M059J (cell line): Measurements from ENCODE around the gene GRK5. TPM values are rescaled to one million over a fixed set of nuclear protein-coding genes. Genes with fewer than 3 reads are reported as not detected.

Source experiments
- DNase-seq: peaks from one replicate; pipeline ENCODE4 v3.0.0-alpha.2; 2012; ENCODE audit warnings: low read depth
- total RNA-seq: library from RNA; depleted of rRNA; stranded (reverse); fragments of >200 nt; shearing (Covaris generic); gene quantifications from 2 replicates; pipeline ENCODE4 v1.2.3, GENCODE V29; 2014

The GRK5 gene
- total RNA-seq, 1 experiment from 2014 or later, result 4.4 TPM

DNA sequence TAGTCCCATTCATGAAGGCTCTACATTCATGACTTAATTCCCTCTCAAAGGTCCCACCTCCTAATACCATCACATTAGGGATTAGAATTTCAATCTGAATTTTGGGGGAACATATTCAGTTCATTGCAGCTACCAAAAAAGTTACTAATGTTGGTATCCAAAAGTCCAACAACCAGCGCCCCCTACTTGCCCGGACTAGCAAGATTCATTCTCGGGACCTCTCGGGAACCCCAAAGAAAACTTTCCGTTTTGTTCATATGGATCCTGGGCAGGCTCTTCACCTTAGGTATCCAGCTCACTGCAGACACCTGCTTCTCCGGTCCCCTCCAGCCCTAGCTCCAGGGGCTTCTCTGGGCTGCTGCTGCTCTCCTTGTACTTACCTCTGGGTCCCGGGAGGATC, 8.9 kb upstream of the GRK5 start:
- no peak for DNase-seq

DNA sequence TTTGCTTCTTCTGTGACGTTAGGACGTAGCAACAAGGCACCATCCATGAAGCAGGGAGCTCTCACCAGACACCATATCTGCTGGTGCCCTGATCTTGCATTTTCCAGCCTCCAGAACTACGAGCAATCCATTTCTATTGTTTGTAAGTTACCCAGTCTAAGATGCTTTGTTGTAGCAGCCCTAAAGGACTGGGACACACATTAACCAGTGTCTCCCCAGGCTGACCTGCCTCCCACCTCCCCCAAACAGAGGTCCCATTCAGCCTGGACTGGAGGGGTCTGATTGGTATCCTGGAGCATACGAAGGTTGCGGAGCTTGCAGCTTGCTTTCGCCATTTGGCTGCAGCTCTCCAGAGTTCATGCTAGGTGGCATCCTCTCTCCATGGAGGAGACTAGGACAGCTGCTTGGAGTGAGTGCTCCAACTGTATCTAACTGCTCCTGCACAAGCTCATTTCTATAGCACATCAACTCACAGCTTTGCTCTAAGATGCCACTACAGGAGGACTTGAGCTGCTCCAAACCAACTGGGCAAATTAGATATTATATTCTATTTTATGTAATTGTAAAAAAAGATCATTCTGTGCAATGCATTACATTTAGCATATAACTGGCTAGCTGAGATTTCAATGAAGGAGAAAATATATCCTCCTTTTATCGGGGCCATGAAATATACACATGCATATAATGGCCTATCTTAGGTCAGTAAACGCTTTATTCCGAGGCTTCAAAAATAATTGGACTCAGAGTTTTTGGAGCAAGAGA, 8.0 kb upstream of the GRK5 start:
- peak; percentile 69 for DNase-seq

DNA sequence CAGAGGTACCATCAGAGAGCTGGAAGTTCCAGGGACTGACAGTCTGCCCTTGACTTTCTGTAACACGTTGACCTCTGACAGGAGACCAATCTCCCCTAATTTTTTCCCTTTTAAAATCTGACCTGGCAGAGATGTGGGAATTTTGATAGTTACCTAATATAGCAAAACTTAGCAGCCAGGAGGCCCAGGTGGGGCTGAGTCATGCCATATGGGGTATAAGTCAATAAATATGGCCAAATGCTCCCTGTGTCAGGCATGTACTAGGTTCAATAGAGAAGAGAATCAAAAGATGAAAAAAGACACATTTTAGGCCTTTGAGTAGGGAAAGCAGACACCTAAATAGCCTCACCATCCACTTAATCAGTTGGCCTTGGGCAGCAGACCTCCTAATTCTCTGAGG, 6.1 kb upstream of the GRK5 start:
- DNase-seq, result no peak

DNA sequence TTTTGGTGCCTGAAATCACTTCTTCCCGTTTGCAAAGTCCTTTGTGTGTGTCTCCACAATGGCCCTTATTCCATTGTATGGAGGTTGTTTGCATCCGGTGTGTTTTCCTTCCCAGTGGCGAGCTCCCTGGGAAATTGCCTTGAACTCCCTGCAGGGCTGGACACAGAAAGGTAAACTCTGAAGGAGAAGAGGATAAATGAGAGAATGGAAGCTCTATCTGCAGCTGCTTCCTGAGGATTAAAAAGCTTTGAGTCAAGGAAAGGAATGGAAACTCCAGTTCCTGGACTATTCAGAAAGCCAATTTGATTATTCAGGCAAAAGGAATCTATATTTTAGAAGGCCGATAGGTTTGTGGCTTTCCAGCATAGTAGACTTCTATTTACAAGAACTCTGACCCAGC, 4.4 kb upstream of the GRK5 start:
- DNase-seq, result peak; percentile 69

DNA sequence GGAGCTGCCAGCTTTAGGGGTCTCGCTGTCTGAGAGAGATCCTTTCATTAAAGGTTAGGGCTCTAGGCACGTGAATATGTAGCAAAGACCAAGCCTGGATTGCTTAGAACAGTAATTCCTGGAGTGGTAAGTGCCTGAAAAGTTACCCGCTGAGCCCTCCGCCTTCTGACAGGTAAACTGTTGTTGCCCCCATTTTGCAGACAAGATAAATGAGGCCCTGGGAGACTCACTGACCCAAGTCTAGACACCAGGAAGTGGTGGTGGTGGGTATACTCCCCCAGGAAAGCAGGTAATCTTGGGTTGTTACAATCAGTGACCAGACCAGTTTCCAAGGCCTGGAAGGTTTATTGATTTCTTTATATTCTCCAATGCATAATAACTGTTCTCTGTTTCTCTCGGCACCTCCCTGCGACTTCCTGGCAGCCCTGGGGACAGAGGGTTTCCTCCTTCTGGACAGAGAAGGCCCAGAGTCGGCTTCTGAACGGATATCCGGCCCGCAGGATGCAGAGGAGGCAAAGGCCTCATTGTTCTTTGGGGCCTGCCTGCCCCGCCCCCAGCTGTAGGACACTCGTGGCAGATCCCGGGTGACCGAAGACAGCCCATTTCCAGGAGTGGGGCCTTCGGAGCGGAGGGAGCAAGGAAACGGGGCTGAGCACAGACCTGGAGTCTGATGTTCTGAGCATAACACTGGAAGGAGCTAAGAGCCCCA, 1.3 kb upstream of the GRK5 start:
- DNase-seq, result no peak

DNA sequence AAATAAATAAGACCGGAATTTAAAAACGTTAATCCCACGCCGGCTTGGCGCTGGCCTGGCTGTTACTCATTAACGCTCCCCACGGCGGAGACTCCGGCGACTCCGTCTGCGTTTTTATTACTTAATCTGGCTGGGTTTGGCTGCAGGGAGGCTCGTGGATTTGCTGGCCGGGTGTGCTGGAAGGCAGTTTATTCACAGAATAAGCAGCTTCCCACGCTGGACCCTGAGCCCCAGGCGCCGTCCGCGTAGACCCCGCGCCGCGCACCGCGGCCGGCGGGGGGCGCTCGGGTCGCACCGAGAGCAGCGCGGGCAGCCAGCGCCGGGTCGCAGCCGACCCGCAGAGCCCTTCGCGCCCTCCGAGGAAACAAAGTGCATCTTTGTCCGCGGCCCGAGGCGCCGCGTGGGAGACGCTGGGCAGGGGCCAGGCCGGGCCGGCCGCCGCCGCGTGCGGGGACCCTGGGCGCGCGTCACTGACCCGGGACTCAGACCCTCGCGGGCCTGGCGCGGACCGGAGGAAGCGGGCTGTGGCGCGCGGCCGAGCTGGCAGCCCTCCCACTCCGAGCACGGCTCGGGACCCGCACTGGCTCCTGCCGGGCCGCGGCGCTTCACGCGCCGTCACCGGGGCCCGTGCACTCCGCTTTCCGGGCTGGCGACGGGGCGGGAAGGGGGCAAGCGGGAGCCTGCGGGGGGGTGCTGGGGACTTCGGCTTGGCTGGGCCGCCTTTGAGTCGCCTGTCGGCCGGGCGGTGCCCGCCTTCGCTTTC, 587 bp upstream of the GRK5 start:
- peak; percentile 57 for DNase-seq

DNA sequence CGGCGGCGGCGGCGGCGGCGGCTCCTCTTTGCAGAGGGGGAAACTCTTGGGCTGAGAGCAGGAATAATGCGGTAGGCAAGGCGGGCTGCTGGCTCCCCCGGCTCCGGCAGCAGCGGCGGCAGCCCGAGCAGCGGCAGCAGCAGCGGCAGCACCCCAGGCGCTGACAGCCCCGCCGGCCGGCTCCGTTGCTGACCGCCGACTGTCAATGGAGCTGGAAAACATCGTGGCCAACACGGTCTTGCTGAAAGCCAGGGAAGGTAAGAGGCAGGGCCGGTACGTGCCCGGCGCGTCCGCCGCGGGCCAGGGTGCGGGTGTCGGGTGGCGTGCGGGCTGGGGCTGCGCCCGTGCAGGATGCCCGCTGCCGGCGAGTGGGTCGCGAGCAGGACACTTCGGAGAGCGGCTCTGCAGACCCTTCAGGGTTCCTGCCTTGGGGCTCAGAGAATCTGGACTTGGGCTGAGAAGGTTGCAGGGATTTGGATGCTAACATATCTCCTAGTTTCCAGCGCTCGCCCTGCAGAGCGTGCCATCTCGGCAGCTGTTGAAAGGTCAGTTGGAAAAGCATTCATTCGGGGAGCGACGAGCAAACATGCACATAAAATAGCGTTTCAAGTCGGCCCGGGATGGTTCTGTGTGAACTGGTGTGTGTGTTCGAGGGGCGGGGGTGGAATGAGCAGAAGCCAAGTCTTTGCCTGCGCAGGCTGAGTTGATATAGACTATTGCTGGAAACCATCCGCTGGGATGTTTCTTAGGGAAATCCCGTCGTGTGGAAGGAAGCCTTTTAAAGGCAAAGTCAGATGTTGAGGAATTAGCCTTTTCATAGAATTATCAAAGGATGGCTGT, 562 bp downstream of the GRK5 start:
- DNase-seq, result peak; percentile 62

DNA sequence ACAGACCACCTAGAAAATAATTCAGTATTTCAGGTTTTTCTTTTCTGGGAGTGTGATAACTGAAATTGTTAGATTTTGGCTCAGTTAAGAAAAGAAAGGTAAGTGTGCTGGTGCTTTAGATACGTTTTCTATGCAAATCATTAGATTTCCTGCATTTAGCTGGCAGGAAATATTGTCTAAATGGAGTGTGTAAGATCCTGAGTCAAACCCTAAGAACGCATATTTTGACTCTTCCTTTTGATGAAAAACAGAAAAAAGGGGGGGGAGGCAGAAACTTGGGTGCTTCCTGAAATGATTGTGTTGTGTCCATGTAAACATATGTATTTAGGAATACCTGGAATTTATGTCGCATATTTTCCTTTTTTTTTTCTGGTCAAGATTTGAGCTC, 1.2 kb downstream of the GRK5 start:
- peak; percentile 45 for DNase-seq

DNA sequence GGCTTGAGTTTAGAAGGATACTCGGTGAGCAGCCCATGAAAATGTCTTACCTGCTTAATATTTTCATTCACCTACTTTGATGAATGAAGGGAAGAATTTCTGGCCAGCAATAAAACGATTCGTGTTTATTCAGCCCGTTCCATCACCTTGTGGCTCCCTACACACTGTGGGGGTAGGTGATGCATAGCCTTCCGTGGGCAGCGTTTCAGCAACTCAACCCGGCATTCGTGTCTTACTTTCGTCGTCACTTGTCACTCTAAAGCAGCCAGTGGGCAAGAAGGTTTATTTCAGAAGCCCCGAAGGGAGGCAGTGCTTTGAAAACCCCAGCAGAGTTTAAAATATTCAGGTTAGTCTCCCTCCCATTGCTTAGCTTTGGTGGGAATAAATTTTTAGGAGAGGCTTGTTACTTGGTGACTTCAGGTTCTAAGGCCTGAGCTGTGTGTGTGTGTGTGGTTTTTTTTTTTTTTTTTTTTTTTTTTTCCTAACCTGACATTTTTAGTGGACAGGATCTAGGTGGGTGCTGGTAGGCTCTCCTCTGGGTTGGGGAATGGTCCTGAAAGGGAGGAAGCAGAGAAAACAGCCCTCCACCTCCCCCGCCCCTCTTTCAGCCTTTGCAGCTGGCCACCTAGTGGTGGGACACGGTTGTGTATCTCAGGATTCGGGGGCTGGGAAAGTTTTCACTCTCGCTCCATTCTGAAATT, 1.8 kb downstream of the GRK5 start:
- peak; percentile 55 for DNase-seq

DNA sequence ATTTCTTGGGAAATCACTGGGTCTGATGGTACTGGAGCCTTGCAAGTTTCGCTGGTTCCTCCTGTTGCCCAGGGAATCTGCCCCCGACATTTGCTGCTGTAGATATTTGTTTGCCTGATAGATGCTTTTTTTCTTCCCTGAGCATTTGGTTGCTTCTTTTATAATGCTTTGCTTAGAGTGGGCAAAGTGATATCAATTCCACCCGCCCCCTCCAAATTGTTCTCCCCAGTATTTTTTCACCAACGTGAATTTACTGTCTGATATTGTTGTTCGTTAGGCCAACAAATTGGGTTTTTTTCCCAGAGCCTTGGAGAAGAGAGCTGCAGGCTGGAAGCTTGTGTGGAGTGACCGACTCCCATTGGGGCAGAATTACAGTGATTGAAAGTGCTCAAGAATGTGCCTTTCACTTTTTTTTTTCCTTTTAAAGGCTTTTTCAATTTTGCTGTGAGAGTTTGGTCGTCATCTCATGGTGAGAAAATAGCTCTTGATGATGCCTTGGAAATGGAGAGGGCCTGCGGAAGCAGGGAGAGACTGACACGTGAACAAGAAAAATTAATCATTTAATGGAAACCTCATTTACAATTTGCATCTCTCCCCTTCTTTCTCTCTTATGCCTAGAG, 2.5 kb downstream of the GRK5 start:
- DNase-seq, result no peak

DNA sequence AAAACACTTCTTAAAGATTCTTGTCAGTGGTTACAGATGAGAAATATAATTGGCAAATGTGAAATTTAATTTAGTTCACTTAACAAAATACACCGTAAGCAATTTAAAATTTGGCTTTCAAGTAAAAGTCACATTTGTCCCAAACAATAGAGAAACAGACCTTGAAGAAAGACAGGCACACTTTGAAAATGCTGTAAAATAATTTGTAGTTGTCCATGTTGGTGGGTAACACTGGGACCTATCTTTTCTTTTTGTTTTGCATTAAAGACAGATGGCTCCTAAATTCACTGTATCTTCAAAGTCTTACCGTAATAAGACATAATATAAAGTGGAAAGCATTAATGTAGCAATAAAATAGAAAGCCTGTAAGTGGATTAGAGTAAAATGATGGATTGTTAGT, 3.3 kb downstream of the GRK5 start:
- no peak for DNase-seq

DNA sequence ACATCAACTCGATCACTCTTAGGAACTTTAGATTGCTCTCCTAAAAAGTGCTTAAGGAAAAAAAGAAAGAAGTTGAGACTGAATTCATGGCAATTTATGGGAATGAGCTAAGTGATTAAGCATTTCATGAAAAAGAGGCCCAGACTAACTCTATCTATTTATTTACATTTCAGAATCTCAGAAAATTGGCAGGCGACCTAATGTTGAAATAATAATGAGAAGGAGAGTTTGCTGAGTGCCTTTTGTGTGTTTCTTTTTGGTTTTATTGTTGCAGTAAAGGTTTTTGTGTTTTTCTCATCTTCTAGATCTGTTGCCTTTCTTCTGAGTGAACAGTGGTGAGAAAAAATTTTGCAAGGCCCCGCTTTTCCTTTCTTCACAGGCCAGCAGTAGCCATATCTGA, 3.8 kb downstream of the GRK5 start:
- peak; percentile 83 for DNase-seq

DNA sequence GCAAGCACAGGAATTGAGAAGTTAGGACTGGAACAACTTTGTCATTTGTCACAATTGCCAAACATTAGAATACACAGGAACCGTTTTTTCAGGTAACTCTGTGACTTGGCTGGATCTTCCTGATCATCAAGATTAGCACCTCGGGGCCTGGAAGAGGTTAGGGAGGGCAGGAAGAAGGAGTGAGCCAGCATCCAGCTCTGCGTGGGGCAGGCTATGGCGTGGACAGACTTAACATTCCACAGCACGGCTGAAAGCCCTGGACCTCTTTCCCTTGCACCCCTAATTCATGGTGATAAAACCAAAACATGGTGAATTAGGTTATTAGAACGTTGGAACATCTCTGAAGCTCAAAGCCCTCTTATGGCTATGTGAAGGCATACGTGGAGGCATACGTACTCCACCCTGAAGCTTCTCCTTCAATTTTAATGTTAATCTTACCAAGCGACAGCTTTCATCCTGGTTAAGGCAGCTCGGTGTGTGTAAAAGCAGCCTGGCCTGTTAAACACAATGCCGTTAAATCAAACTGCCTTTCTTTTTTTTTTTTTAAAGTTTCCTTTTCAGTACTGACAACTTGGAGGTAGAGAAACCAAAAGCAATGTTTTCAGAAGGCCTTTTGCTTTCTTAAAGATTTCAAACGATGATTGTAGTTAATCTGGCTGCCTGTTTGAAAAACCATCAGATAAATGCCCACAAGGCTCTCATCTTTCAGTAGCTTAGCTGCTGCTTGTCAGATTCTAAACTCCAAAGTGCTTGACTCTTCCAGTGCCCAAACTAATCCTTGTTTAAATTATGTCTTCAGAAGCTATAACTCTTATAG, 4.5 kb downstream of the GRK5 start:
- peak; percentile 33 for DNase-seq

DNA sequence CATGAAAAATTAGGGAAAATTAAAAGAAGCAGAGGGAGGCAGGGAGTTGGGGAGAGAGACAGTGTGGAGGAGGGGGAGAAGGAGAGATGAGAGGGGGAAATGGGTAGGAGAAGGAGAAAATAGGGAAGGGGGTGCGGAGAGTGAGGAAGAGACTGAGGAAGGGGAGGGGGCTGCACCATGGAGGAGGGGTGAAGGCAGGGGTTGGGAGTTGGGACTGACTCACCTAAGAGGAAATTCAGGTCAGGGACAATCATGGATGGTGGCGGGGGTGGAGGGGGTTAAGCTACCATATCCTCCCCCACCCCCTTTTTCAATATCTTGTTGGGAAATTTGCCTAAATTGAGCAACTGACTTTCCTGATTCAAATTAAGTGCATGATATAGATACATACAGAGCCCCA, 8.0 kb downstream of the GRK5 start:
- DNase-seq, result no peak

DNA sequence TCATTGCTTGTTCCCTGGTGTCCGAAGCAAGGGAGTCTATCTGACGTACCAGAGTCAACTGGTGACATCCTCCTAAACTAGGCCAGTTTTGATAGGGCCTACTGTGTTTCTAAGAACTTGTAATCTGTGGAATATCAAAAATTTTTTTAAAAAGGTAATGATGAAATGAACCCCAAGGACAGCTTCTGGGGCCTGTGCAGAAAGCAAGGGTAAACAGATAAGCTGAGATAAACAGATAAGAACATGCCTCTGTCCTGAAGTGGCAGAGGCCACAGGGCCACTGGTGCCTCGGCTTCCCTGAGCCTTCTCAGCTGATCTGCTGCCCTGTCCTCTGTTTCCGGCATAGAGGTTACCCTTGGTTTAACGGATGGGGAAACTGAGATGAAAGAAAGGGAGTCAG, 8.8 kb downstream of the GRK5 start:
- DNase-seq, result no peak

DNA sequence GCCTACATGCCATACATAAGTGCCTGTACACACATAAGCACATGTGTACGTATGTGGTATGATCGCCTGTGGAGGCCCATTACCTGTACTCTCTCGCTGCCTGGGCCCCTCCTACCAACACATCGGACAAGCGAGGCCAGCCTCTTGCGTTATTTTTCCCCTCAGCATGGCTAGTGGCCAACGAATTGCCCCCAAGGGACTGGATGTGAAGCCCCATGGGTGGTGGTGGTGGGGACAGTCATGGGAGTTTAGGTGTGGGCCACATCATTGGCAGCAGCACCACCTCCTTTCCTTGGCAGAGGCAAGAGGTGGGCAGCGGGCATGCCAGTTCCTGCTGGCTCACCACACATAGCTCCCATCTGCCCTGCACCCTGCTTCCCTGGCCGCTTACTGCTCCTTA, 10.0 kb downstream of the GRK5 start:
- no peak for DNase-seq

DNA sequence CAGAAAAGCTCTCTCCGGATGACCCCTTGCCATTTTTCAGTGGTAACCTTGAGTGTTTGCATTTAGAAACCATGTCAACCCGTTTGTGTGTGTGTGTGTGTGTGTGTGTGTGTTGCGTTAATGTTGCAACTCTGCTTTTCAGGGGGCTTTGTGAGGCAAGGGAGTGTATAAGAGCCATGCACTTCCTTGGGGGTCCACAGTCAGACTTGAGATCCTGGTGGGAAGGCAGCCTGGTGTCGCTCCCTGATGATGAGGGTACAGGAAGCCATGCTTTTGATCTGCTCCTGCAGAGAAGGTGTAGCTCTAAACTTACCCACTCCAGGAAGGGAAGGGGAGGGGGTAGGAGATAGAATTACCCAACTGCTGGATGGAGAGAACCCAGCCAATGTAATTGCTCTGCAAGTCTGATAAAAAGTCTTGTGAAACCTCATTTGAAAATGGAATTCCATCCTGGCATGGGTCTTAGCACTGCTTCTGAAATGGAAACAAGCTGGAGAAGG, 10.7 kb downstream of the GRK5 start:
- no peak for DNase-seq

DNA sequence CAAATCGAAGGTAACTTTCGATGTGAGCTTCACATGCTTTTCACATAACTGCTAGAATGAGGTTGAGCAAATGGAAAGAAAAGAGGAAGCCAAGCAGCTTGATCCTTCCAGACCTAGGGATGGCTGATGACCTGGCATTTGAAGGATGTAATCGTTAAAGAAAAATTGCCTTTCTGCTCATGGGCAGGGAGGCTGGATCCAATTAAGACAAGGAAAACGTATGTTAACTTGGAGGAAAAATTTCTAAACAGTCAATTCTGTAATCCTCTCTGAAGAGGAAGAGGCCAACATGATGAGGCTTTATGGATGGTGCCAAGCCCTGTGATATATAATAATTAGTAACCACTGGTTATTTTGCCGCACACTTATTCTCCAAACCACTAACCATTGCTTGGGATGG, 12.5 kb downstream of the GRK5 start:
- no peak for DNase-seq

DNA sequence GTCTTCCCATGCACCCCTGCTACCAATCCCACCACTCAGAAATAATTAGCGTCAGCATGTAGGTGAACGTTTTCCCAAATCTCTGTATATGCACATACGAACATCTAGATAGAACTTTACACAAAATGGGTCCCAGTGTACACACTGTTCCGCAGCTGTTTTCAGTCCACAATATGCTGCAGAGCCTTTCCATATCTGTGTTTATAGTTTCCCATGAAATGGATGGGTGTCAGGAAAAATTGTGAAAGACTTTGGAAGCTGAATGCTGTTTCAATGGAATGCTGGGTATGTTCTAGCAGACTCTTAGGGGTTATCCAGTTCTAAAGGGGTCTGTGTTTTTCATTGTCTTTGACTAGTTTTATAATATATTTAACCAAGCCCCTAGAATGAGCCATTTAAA, 13.8 kb downstream of the GRK5 start:
- no peak for DNase-seq

DNA sequence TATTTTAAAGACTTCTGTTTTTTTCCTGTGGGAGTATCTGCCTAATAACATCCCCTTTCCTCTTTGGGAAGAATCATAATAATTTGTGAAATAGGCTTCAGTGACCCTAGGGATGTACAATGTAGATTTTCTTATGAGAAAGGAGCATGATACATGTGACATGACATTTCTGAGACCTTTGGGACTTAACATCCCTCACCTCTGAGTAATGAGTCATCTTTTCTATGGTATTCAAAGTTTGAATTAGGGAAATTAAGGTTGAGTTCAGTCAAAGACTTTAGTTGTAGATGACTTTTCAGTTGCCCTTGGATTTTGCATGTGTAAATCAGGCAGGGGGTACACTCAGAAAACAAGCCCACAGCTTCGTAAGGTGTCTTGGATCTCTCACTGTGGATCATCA, 14.3 kb downstream of the GRK5 start:
- no peak for DNase-seq
